ENCODE data around the gene ZNF48. TPM values are rescaled to one million over a fixed set of nuclear protein-coding genes. Genes with fewer than 3 reads are reported as not detected.

The ZNF48 gene
- total RNA-seq, 1 donor from 2014 or later, result 3.8 TPM

- no peak for DNase-seq
Observed at GRCh38 chr16:30358990-30359870, 36.0 kb upstream of the ZNF48 start.

- DNase-seq, result no peak
Observed at GRCh38 chr16:30359871-30360170, 35.4 kb upstream of the ZNF48 start.

- no peak for DNase-seq
Observed at GRCh38 chr16:30361180-30361579, 34.0 kb upstream of the ZNF48 start.

- no peak for DNase-seq
Observed at GRCh38 chr16:30365200-30365599, 30.0 kb upstream of the ZNF48 start.

- no peak for DNase-seq
Observed at GRCh38 chr16:30366511-30366910, 28.7 kb upstream of the ZNF48 start.

- no peak for DNase-seq
Observed at GRCh38 chr16:30367349-30368009, 27.7 kb upstream of the ZNF48 start.

GRCh38 chr16:30368122-30368791 lies 27.0 kb upstream of the ZNF48 start:
- no peak for DNase-seq

- DNase-seq, result no peak
Observed at GRCh38 chr16:30368792-30369090, 26.5 kb upstream of the ZNF48 start.

- no peak for DNase-seq
Observed at GRCh38 chr16:30369091-30369937, 25.9 kb upstream of the ZNF48 start.

GRCh38 chr16:30369938-30370455 lies 25.2 kb upstream of the ZNF48 start:
- no peak for DNase-seq

- DNase-seq, result peak; percentile 100
Observed at GRCh38 chr16:30370456-30371247, 24.6 kb upstream of the ZNF48 start, which contains the start of gene TBC1D10B. Gene TBC1D10B (minus strand): TSS chr16:30370494. CDS start chr16:30370183, 311 bp downstream.

GRCh38 chr16:30371248-30371816 lies 23.9 kb upstream of the ZNF48 start:
- DNase-seq, result no peak

- DNase-seq, result no peak
Observed at GRCh38 chr16:30372038-30372712, 23.0 kb upstream of the ZNF48 start.

- no peak for DNase-seq
Observed at GRCh38 chr16:30372725-30373124, 22.5 kb upstream of the ZNF48 start.

- DNase-seq, result no peak
Observed at GRCh38 chr16:30374538-30374937, 20.7 kb upstream of the ZNF48 start, which contains the start of gene MYL11. Gene MYL11 (plus strand): TSS chr16:30374802. CDS start chr16:30374858, 56 bp downstream.

GRCh38 chr16:30375864-30376263 lies 19.4 kb upstream of the ZNF48 start:
- DNase-seq, result no peak

- no peak for DNase-seq
Observed at GRCh38 chr16:30376461-30376902, 18.7 kb upstream of the ZNF48 start.

- no peak for DNase-seq
Observed at GRCh38 chr16:30377050-30377811, 18.0 kb upstream of the ZNF48 start.

GRCh38 chr16:30377812-30378235 lies 17.4 kb upstream of the ZNF48 start:
- peak; percentile 90 for DNase-seq
